ENCODE results near the gene LEFTY2. TPM values are rescaled to one million over a fixed set of nuclear protein-coding genes. Genes with fewer than 3 reads are reported as not detected.
"Not testable (repeated sequence)": the region's sequence is repeated elsewhere in the genome, so short reads cannot be mapped to it uniquely, and the experiment has no call there.

LEFTY2 gene
- total RNA-seq, 1 donor from 2014 or later, result 2.7 TPM

- no peaks in the 10 kb centered on the region for H3K9me3 ChIP-seq
- no peak for TF ChIP-seq CTCF (IDR thresholded peaks at IDR 0.05)
- TF ChIP-seq POLR2A (IDR thresholded peaks at IDR 0.05), result no peak
- no peak for TF ChIP-seq POLR2AphosphoS5 (IDR thresholded peaks at IDR 0.05; ENCODE audit: insufficient read depth in 1 of 2, low read depth in 1 of 2)
- intact Hi-C loops (cut with DNase I), result no loop called here
- no peak overlapping the region for H3K27ac ChIP-seq
- H3K36me3 ChIP-seq, result no peaks in the 10 kb centered on the region
- H3K27me3 ChIP-seq, result no peaks in the 10 kb centered on the region
- no peaks in the 10 kb centered on the region for H3K4me1 ChIP-seq
- no peak for DNase-seq (ENCODE audit: extremely low spot score in 2 of 2)
- no peak overlapping the region for H3K4me3 ChIP-seq
Observed at GRCh38 chr1:225934711-225935110, 6.3 kb downstream of the LEFTY2 start.

GRCh38 chr1:225933072-225933471 lies 7.9 kb downstream of the LEFTY2 start:
- Histone ChIP-seq H3K36me3 (no peaks in the 10 kb centered on the region), H3K4me1 (no peaks in the 10 kb centered on the region), H3K27ac (no peak overlapping the region), H3K9me3 (no peaks in the 10 kb centered on the region), H3K4me3 (no peak overlapping the region), H3K27me3 (no peaks in the 10 kb centered on the region)
- intact Hi-C loops (cut with DNase I), result no loop called here
- DNase-seq (ENCODE audit: extremely low spot score in 2 of 2), result no peak
- TF ChIP-seq POLR2AphosphoS5 (IDR thresholded peaks at IDR 0.05; ENCODE audit: insufficient read depth in 1 of 2, low read depth in 1 of 2) (no peak), POLR2A (IDR thresholded peaks at IDR 0.05) (no peak), CTCF (IDR thresholded peaks at IDR 0.05) (no peak)

- no peak for DNase-seq (ENCODE audit: extremely low spot score in 2 of 2)
- Histone ChIP-seq H3K27me3 (no peaks in the 10 kb centered on the region), H3K4me3 (no peak overlapping the region), H3K27ac (no peak overlapping the region), H3K4me1 (no peaks in the 10 kb centered on the region), H3K9me3 (no peaks in the 10 kb centered on the region), H3K36me3 (no peaks in the 10 kb centered on the region)
- intact Hi-C loops (cut with DNase I), result no loop called here
- TF ChIP-seq CTCF (IDR thresholded peaks at IDR 0.05), result no peak
- no peak for TF ChIP-seq POLR2A (IDR thresholded peaks at IDR 0.05)
- TF ChIP-seq POLR2AphosphoS5 (IDR thresholded peaks at IDR 0.05; ENCODE audit: insufficient read depth in 1 of 2, low read depth in 1 of 2), result no peak
Observed at GRCh38 chr1:225931270-225932136, 9.5 kb downstream of the LEFTY2 start.

- intact Hi-C loops (cut with DNase I), result no loop called here
- Histone ChIP-seq H3K4me1 (no peaks in the 10 kb centered on the region), H3K27me3 (no peaks in the 10 kb centered on the region), H3K36me3 (no peaks in the 10 kb centered on the region), H3K27ac (no peak overlapping the region), H3K4me3 (no peak overlapping the region), H3K9me3 (no peaks in the 10 kb centered on the region)
- no peak for TF ChIP-seq POLR2AphosphoS5 (IDR thresholded peaks at IDR 0.05; ENCODE audit: insufficient read depth in 1 of 2, low read depth in 1 of 2)
- TF ChIP-seq POLR2A (IDR thresholded peaks at IDR 0.05), result no peak
- TF ChIP-seq CTCF (IDR thresholded peaks at IDR 0.05), result no peak
- no peak for DNase-seq (ENCODE audit: extremely low spot score in 2 of 2)
Observed at GRCh38 chr1:225930566-225930965, 10.5 kb downstream of the LEFTY2 start.

- intact Hi-C loops (cut with DNase I); H3K4me1 ChIP-seq; H3K27ac ChIP-seq; H3K36me3 ChIP-seq; H3K27me3 ChIP-seq; H3K4me3 ChIP-seq; DNase-seq (ENCODE audit: extremely low spot score in 2 of 2); H3K9me3 ChIP-seq: not testable (repeated sequence)
Observed at GRCh38 chr1:225929462-225929861, 11.6 kb downstream of the LEFTY2 start.
